Measurements from ENCODE around the gene KIAA1217.

- TF ChIP-seq, protein P1, sequence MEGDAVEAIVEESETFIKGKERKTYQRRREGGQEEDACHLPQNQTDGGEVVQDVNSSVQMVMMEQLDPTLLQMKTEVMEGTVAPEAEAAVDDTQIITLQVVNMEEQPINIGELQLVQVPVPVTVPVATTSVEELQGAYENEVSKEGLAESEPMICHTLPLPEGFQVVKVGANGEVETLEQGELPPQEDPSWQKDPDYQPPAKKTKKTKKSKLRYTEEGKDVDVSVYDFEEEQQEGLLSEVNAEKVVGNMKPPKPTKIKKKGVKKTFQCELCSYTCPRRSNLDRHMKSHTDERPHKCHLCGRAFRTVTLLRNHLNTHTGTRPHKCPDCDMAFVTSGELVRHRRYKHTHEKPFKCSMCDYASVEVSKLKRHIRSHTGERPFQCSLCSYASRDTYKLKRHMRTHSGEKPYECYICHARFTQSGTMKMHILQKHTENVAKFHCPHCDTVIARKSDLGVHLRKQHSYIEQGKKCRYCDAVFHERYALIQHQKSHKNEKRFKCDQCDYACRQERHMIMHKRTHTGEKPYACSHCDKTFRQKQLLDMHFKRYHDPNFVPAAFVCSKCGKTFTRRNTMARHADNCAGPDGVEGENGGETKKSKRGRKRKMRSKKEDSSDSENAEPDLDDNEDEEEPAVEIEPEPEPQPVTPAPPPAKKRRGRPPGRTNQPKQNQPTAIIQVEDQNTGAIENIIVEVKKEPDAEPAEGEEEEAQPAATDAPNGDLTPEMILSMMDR (conservative IDR thresholded peaks at IDR 0.05; ENCODE audit: low read length), result no peak
- no peak for TF ChIP-seq EZH2phosphoT487 (IDR thresholded peaks at IDR 0.05; ENCODE audit: borderline replicate concordance)
Observed at GRCh38 chr10:24438800-24439199, 229.9 kb downstream of the KIAA1217 start.
